GM21447 (cell line): Measurements from ENCODE around the gene SRGAP3.
A peak's percentile ranks its signal among the peaks of the same experiment; 100 is the strongest.

Experiments
- ATAC-seq: cut with Tn5 transposase; IDR thresholded peaks from one replicate; pipeline ENCODE4 v1.9.1; 2021; ENCODE audit not compliant: unreplicated experiment

Gene SRGAP3

GRCh38 chr3:9180764-9181117 lies 68.7 kb downstream of the SRGAP3 start:
- ATAC-seq, result peak; percentile 30

DNA sequence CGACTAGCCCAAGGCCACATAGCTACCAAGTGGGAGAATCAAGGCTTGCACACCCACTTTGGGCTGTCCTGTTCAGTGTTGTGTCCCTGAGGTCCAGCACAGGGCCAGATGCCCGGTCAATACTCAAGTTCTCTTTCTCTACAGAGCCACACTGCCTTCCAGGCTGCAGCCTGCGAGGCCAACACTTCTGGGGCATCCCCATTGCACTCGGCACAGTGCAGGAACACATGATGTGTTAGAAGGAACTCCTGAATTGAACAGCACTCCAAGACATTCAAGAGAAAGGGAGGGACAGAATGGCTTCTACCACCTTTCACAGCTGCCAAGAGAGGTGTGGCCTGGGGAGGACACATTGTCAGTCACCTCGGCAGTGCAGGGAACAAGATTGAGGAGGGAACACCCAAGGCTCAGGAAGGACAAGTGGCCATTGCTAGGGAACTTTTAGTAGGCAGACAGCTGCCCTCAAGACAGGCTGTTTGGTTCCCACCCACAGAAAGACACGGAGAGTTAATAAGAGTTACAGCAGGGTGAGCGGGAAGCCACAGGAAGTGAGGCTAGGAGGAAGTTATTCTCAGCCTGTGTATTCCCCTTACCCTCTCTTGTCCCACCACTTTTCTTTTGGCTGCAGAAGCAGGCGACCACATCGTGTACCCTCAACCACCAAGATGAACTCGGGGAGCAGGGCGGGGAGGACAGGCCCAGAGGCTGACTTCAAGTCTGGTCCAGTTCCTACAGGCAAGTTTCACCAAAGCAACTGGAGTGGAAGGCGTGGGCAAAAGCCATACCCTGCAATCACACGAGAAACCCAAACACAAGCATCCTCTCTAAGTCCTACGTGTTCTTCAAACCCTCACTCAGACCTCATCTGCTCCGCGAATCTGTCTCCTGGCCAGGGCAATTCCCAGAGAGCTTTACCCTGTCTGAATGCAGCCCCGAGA lies 69.4 kb downstream of the SRGAP3 start:
- ATAC-seq, result peak; percentile 77

DNA sequence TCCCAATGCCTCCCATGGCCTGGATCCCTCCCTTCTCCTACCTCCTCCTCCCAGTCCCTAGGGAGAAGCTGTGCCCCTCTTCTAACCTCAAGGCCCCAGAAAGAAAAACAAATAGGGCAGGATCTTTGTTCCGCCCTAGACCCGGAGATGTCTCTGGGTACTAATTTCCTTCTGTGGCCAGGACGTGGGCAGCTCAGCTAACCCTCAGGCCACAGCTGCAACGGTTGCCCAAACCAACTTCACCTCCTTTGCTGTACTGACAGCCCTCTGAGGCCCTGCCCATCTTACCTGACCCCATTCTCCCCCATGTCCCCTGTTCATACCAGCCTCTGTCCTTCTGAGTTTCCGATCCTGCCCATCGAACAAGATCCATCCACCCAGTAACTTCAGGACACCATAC lies 70.7 kb downstream of the SRGAP3 start:
- ATAC-seq, result no peak

DNA sequence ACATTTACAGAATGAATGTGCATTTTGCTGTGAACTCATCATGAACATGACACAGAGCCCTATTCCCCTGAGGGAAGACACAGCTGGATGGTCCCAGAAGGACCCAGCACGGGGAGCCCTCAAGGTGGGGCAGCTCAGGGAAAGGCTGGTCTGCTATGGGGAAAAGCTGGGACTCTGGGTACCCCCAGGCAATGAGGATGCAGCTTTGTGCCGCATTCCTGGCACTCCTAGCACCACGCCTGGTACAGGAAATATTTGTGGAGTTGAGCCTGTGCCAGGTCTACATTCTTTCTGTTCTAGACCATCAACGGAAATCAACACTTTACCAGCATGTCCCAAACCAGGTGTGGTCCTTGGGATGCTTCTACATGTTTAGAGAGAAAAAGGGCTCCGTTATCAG lies 74.0 kb downstream of the SRGAP3 start:
- ATAC-seq, result no peak

DNA sequence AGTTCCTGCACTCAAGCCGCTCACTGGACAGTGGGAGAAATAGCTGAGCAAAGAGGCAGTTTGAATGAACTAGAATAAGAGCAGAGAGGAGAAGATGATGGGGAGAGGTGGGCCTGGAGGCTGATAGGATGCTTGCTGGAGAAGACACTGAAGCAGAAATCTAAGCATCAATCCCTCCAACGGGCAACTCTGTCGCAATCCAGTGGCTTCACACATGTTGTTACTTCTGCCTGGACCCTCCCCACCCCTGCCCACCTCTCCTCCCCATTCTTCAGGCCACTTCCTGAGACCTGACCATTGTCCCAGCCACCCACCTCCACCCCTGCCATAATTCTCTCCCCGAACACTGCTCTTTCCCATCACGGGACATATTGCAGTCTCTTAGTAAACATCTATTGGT lies 76.0 kb downstream of the SRGAP3 start:
- no peak for ATAC-seq

DNA sequence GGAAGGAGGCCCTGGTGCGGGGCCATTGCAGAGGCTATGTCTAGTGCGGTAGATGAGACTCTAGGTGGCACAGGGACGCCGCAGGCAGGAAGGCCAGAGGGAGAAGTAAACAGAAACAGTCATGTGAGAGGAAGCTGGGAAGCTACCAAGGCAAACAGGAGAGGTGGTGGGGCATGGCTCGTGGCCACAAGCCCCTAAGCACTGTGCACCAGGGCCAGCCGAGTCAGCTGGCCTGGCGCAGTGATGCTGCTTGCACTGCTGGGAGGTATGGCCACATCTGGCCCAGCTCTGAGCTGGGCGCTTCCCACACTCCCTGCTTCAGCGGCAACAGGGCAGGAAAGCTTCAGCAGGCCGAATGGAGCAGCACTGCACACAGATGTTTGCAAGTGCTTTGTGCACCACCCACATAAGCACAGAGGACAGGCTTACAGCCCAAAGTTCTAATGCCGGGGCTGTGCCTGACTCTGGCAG lies 76.6 kb downstream of the SRGAP3 start:
- no peak for ATAC-seq

GRCh38 chr3:9170851-9171160 lies 78.6 kb downstream of the SRGAP3 start:
- no peak for ATAC-seq

DNA sequence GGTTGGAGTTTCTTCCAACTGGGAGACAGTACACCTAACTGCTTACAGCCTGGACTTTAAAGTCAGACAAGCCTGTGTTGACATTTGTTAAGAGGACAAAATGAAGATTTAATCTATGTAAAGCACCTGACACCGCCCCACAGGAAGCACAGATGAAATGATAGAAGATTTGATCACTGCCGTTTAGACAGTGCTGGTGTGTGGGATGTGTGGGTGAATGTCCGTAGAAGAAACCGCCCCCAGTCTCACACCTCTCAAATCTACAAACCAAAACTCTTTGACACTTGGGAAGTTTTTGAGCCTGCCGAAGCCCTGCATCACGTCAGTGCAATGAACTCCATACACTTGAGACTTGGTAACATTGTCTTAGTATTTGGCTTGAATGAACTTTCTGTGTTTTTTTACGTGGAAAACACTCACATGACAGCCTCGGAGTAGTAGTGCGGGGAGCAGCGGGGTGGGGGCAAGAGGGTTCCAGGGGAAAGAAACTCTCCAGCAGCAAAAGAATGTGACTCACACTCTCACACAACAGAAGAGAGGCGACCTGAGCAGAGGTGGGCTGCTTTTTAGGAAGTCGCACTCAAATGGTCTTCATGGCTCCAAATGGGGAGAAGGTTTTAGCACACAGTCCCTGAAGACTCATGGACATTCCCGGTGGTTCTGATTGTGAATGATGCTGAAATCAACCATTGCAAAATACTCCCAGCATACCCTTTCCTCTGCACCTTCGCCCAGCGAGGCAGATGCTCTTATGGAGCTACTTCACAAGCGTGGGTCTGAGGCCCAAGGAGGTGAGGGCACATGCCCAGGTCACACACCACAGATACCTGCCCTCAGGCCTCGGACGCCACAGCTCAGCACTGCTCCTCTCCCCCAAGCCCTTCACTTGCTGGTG lies 79.2 kb downstream of the SRGAP3 start:
- ATAC-seq, result no peak

- ATAC-seq, result no peak
Measured at GRCh38 chr3:9169326-9169725, 80.1 kb downstream of the SRGAP3 start.

- ATAC-seq, result peak; percentile 96
Measured at GRCh38 chr3:9168241-9168741, 81.2 kb downstream of the SRGAP3 start.

DNA sequence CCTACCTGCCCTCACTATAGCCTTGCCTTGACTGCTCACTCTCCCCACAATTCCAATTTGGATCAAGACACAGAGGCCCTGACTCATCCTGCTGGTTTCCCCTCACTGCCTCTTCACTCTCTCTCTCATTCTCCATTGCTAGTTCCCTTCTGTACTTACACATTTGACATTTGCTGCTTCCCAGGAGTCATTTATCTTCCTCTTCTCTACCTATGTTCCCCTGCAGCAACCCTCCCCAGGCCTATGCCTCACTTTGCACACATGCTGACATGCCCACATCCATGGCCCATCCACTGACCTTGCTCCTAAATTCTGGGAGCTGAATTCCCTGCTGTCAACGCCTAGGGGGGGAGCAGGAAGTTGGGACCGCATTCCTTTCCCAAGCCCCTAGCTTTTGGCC lies 82.2 kb downstream of the SRGAP3 start:
- ATAC-seq, result no peak

DNA sequence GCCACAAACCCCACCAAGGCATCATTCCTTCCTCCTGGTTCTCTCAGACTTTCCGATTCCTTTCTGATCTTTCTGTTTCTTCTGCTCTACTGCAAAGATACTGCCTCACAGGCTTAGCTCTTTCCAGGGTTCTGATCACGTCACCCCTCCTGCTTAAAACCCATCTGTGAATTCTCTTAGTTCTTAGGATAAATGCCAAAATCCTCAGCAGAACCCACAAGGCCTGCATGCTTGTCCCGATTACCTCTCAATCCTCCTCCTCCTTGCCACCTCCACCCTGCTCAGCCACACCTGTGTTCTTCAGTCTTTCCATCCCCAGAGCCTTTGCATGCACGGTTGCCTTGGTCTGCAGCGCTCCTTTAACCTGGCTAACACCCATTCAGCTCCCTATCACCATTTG lies 84.0 kb downstream of the SRGAP3 start:
- no peak for ATAC-seq

DNA sequence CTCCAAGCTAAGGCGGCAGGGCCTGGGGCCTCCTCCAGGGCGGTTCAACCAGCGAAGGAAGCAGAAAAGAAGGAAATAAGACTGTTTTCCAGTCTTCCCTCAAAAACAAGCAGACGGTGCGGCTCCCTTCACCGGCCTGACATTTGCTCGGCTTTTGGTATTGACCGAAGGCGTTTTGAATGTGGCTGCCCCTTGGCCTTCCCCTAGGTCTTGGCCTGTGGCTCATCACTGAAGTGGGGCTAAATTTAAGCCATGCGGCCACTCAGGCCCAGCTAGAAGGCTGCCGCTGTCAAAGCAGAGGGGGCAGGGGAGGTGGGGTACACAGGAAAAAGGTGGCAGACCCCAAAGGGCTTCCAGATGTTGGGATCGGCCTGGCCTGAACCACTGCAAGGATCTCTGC lies 86.2 kb downstream of the SRGAP3 start:
- no peak for ATAC-seq

DNA sequence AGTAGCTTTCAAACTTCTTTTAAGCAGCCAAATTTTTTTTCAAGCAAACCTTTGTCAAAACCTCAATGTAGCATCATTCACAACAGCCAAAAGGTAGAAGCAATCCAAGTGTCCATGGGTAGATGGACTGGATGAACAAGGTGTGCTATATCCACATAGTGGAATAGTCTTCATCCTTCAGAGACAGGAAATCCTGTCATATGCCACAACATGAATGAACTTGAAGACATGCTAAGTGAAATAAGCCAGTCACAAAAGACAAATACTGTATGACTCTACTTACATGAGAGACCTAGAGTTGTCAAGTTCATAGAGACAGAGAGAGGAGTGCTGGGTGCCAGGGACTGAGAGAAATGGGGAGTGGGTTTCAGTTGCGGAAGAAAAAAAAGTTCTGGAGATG lies 87.6 kb downstream of the SRGAP3 start:
- no peak for ATAC-seq

DNA sequence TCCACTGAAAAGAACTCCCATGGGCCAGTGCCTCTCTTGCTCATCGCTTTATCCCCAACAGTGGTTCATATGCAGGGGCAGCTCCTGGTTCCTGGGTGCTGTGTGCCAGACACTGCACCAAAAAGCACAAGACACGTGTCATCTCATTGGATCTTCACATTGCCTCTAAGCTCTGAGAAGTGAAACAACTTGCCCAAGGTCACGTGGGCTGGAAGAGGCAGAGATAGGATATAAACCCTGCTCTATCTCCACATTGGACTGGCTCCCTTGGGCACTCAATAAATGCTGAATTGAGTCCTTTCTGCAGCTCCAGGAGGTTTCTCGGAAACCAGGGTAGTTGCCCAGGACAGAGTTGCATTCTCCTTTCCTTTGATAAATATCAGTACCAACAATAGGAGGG lies 88.1 kb downstream of the SRGAP3 start:
- ATAC-seq, result no peak

GRCh38 chr3:9158865-9159630 lies 90.4 kb downstream of the SRGAP3 start:
- no peak for ATAC-seq

GRCh38 chr3:9157651-9158362 lies 91.6 kb downstream of the SRGAP3 start:
- ATAC-seq, result no peak

GRCh38 chr3:9156604-9157003 lies 92.8 kb downstream of the SRGAP3 start:
- no peak for ATAC-seq

DNA sequence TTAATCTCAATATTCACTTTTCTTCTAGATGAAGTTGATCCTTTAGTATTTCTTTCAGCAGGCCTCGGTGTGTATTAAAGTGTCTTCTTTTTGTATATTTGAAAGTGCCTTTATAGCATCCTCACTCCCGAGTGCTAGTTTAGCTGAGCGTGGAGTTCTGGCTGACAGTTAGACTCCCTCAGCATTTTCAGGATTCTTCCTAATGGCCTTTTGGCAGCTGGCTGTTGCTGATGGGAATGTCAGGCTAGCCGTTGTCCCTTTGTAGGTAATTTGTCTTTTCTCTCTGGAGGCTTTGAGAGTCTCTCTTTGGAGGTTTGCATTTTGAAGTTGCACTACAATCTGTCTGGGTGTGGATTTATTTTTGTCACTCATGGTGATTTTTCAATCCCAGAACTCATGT lies 94.4 kb downstream of the SRGAP3 start:
- ATAC-seq, result no peak

DNA sequence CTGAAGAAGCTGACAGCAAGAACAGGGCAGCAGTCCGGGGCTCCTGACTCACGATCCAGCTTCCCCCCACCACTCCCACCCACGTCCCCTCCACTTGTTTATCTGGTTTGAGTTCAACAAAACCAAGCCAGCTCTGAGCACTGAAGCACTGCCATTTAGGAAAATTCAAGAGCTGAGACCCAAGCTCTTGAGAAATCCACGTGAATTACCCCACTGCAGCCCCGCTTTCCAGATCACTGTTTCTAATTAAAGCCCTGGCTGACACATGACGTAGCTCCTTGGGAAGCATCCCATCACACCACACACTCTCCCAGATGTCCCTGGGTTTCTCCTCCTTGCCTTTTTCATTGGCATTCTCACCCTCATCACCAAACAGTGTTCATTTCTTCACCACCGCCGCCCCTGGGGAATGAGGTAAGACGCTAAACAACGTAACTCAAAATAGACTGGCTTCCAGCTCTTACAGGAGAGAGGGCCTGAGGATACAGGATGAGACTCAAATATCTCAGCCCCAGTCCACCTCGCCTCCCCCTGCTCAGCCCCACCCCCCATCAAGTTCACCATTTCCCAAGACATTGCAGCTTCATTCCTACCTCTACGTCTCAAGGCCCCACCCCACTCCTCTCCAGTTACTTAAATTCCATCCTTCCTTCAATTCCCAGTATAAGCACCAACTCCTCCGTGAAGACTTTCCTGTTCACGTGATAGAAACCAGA lies 95.4 kb downstream of the SRGAP3 start:
- ATAC-seq, result no peak
